NCI-H1092 treated with DMSO at 0.1 percent for 48 hours (cell line): Measurements from ENCODE around the gene RNF11.

Experiments used
- DNase-seq: peaks from one replicate; lab custom pipeline; 2025; lab: John Stamatoyannopoulos, UW

RNF11 gene

DNA sequence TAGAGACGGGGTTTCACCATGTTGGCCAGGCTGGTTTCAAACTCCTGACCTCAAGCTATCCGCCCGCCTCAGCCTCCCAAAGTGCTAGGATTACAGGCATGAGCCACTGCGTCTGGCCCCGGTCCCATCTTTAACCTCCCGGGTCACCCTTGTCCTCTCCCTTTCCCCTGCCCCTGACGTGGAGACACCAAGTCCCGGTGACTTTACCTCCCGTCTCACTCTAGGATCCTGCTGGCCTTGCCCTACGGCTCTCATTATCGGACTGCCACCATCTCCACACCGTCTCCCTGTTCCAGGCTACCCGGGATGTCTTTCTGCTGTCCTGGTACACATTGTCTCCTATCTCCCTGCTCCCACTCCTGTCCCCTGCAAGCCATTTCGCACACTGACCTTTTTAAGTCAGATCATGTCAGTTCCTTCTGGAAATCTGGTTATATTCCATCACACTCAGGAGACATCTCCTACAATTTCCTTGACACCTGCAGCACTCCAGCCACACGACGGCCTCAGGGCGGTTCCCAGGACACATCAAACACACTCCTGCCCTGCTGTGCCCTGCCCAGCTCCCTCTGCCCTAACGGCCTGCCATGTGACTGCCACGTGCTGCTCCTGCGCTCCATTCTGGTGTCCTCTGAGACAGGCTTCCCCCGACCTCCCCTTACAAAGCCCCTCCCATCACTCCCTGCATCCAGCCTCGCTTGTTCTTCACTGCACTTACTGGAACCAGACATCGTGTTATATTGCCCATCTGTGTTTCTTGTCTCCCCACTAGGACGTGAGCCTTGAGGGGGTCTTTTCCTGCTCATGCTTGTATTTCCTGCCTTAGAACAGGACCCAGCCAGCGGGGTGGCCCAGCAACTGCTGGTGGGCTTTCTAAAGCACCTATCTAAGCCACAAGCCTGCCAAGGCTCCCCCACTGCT is 61.6 kb downstream of the RNF11 start:
- DNase-seq, result no peak

- DNase-seq, result no peak
Observed at GRCh38 chr1:51298322-51298705, 62.2 kb downstream of the RNF11 start.

DNA sequence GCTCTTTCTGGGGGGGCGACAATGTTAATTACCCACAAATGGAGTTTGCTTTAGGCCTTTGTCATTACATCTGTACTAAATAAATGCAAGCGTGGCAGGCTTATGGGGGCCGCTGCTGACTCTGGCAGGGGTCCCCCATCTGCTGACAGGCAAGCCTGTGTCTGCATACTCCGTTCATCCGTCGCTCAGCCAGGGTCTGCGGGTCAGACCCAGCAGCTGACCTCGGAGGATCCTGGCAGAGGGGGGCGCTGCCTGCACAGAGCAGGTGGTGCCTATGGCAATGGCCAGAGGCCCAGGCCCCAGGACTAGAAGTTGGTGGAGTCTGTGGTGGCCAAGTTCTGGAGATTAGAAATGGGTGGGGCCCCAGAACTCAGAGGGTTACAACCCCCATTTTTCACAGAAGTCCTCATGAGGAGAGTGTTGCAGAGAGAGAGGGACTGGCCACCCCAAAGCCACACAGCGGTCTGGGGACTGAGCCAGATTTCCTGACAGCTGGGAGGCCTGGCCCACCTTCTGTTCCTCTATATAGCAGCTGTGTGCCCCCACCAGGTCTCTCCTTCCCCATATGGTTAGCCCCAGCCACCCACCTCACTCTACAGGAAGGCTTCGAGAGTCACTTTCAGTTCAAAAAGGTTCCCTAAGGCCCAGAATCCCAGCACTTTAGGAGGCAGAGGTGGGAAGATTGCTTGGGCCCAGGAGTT is 63.3 kb downstream of the RNF11 start:
- DNase-seq, result no peak

- no peak for DNase-seq
Observed at GRCh38 chr1:51299981-51300670, 64.1 kb downstream of the RNF11 start.

- no peak for DNase-seq
Observed at GRCh38 chr1:51301152-51301843, 65.2 kb downstream of the RNF11 start.

DNA sequence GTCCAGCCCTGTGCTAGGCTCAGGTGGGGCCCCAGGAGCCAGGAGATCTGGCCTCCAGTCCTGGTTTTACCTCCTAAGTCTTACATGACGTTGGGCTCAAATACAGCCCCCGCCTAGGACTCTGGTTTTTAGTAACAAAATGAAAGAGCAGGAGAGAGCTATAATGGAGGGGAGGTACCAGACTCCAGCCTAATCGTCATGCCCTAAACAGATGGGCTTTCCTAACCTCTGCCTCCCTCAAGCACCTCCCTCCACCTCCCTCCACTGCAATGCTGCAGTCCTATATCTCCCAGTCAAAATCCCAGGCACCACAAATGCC is 65.7 kb downstream of the RNF11 start:
- no peak for DNase-seq

- DNase-seq, result no peak
Observed at GRCh38 chr1:51302270-51302669, 66.2 kb downstream of the RNF11 start.

DNA sequence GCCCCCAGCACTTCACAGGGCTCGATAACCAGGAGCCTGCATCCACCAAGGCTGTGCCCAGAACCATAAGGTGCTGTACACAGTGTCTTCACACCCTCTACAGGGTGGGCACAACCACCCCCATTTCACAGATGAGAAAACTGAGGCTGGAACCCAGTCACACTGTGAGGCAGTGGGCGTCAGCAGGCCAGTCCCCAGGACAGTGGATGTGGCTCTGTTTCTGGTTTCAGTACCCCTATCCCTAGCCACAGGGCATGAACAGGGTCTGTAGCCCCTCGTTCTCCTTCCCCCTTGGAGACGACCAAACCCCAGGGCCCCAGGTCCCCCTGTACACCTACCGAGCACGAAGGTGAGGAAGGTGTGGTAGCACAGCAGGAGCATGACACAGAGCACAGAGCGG is 66.7 kb downstream of the RNF11 start:
- DNase-seq, result no peak

DNA sequence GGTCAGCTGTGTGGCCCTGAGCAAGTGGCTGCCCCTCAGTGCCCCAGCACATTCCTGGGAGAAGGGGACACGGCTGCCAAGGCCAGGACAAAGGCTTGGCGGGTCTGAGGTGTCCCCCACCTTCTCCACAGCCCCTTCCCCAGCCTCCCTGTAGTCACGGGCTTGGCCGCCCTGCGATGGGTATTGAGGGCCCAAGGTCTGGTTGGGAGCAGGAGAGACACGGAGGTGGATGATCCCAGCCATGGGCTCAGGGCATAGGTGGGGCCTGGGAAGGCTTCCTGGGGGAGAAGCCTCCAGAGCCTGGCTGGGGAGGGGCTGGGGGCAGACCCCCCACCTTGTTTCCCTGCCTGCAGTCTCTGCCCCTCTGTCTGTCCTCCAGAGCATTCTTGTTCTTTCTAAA is 67.2 kb downstream of the RNF11 start:
- DNase-seq, result no peak

- DNase-seq, result no peak
Observed at GRCh38 chr1:51303751-51304251, 67.7 kb downstream of the RNF11 start.

DNA sequence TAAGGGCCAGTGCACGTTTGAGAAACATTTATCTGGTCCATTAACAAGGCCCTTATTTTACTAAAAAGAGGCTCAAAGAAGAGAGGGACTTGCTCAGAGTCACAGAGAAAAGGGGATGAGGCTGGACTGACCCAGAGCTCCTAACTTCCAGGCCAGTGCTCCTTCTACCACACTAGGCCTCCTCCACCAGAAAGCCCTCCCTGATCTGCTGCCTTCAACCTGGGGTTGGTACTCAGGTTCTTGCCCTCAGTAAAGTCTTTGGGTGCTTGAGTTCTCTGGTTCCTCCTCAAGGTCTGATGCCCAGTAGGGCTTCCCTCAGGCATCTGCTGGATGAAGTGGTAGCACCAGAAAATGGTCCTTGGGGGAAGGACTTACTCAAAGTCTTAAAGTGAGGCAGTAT is 68.3 kb downstream of the RNF11 start:
- DNase-seq, result no peak

DNA sequence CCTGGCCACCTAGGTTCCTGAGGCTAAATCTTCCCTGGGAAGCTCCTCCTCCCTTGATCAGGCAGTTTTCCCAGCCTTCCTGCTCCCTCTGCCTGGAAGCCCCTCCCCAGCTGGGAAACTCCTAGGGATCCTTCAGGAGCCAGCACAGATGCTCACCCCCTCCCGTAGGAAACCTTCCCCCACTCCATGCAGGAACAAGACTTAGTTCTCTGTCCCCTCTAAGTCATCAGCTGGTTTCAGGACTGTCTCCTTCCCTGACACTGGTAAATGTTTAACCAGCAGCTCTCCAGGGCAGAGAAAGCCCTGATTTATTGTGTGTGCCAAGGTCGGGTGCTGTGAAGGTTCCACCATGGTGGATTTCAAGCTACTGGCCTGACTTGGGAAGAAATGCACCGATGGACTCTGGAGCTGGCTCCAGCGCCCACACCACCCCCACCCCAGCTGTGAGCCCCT is 69.3 kb downstream of the RNF11 start:
- no peak for DNase-seq

GRCh38 chr1:51306950-51307349 is 70.9 kb downstream of the RNF11 start:
- no peak for DNase-seq

DNA sequence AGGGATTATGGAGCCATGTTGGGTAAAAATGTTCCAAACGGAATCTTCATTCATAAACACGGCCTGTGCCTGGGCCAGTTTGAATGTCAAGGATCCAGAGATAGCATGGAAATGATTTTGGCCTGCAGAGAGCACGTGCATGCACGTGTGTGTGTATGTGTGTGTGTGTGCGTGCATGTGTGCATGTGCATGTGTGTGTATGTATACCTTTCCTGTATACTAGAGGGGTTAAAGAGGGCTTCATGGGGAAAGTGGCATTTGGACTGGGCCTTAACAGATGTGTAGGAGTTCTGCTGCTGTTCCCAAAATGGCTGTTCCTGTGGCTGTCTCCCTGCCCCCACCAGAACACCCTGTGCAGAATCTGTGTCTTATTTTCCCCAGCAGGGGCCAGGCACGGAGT is 72.6 kb downstream of the RNF11 start:
- DNase-seq, result no peak

- no peak for DNase-seq
Observed at GRCh38 chr1:51309291-51309690, 73.2 kb downstream of the RNF11 start.

- no peak for DNase-seq
Observed at GRCh38 chr1:51310871-51311613, 75.0 kb downstream of the RNF11 start.

GRCh38 chr1:51311826-51312225 is 75.8 kb downstream of the RNF11 start:
- DNase-seq, result no peak

DNA sequence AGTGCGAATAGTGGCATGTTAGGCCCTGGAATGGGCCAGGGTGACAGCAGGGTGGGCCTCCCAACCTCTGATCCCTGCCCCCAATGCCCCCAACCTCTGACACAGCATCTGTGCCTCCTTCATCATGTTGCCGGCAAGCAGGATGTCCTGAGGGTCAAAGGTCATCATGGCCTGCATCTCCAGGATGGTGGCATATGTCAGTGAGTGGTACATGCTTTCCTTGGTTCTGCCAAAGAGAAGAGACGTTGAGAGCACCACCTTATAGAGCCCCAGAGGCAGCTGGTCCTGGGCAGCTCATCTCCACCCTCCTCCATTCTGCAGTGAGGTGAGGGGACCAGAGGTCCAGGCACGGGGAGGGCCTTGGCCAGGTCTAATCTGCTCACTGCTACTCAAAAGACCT is 76.6 kb downstream of the RNF11 start:
- DNase-seq, result no peak

DNA sequence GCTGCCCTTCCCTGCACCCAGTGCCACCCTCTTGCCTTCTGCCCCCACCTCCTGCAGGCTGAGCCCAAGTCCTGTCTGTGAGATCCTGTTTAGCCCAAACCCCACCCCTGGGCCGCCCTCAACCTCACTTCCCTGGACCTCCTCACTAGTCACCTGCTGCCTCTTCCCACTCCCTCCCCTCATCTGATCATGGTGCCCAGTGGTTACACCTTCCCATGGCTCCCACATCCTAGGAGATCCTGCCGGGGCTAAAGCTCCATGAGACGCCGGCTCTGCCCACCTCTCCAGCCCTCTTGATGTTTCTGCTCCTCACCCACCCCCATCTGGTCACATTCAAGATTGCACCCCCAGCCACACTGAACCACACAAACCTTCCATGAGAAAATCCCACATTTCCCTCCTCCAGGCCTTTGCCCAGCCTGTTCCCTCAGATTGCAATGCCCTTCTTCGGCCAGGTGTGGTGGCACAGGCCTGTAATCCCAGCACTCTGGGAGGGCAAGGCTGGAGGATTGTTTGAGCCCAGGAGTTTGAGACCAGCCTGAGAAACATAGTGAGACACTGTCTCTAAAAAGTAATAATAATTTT is 77.3 kb downstream of the RNF11 start:
- DNase-seq, result no peak

GRCh38 chr1:51313961-51314777 is 78.1 kb downstream of the RNF11 start:
- no peak for DNase-seq
